Measurements from ENCODE around the gene FAM78A.
"Not testable (repeated sequence)": the region's sequence is repeated elsewhere in the genome, so short reads cannot be mapped to it uniquely, and the experiment has no call there.

Gene FAM78A

GRCh38 chr9:131262327-131263032 is 13.8 kb downstream of the FAM78A start:
- DNase-seq, result no peak

- no peak for DNase-seq
Measured at GRCh38 chr9:131260751-131261452, 15.4 kb downstream of the FAM78A start.

GRCh38 chr9:131259916-131260597 is 16.3 kb downstream of the FAM78A start:
- DNase-seq, result no peak

DNA sequence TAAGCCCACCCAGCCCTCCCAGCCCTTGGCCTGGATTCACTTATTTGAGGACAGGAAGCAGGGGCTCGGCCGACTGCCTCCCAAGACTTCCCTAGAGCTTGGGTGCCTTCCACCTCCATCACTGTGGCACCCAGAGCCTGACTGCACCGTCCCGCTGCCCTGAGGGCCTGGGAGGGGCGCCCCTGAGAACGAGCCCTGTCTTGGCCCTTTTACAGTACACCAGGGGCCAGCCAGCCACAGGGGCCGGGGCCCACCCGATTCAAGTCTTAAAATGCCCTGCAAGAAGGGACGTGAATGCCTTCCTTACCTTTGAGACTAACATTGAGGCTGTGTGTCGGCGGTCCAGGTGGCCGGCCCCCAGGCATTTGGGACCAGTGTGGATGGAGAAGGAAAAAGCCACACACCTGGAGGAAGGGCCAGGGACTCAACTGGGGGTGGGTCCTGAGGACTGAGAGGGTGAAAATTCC is 16.8 kb downstream of the FAM78A start:
- no peak for DNase-seq

- no peak for DNase-seq
Measured at GRCh38 chr9:131258698-131259431, 17.4 kb downstream of the FAM78A start.

DNA sequence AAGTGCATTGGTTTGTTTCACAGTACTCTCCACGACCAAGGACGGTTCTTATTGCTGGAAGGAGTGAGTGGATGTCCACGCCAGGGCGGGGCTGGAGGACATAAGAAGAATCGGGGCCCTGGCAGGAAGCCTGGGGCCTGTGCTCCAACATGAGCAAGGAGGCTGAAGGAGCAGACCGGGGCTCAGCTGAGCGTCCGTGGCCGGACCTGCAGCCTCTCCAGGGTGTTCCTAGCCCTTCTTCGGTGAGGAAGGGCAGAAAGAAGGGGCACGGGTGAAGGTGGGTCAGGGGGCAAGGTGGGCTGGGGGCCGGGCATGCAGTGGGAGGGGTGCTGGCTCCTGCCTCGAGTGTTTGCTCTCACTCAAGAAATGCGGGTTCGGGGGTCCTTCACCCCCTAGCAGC is 18.1 kb downstream of the FAM78A start:
- no peak for DNase-seq

GRCh38 chr9:131257266-131258025 is 18.9 kb downstream of the FAM78A start:
- DNase-seq, result no peak

- DNase-seq, result no peak
Measured at GRCh38 chr9:131255676-131256197, 20.6 kb downstream of the FAM78A start.

DNA sequence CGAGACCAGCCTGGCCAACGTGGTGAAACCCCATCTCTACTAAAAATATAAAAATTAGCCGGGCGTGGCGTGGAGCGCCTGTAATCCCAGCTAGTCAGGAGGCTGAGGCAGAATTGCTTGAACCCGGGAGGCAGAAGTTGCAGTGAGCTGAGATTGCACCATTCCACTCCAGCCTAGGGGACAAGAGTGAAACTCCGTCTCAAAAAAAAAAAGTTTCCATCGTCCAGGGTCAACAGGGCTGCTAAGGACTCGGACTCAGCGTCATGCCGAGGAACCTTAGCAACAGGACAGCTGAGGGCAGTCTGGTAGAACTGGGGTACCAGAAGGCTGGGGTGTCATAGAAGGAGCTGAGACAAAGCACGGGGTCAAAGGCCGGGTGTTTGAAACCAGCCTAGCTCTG is 21.7 kb downstream of the FAM78A start:
- no peak for DNase-seq

DNA sequence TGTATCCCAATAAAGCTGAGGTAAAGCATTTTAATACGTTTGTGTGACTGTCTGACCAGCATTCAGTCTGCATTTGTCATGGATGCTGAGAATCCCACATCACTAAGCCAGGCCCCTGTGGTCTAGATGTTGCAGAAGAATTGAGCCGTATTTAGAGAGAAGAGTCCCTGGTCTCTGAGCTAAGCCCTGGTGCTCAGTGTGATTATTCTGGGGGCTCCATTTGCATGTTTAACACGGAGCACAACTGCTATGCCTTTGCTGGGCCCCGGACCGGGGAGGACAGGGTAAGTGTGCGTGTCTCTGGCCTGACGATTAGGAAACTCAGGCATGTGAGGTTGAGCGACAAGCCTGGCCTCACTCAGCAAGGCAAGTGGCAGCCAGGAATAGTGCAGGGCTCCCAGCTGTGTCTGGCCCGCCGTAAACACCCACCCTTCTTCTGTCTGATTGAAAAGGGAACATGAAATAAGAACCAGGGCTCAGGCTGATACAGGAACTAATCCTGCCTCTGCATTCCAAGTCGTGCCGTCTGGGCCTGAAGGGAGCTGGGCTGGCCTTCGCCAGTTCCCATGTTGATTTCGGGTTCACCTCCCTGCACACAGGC is 22.3 kb downstream of the FAM78A start:
- no peak for DNase-seq

- no peak for DNase-seq
Measured at GRCh38 chr9:131252120-131252519, 24.2 kb downstream of the FAM78A start.

DNA sequence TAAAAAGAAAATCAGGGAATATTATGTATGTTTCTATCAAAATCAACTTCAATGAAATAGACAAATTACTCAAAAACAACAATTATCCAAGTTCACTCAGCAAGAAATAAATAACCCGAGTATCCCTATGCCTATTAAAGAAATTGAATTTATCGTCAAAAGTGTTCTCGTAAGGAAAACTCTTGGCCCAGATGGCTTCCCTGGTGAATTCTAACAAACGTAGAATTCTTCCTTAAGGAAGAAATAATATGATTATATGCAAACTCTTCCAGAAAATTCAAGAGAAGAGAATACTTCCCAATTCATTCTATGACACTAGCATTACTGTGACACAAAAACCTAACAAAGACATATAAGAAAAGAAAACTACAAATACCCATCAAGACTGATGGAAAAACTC is 29.7 kb downstream of the FAM78A start:
- DNase-seq, result no peak

- not testable (repeated sequence) for DNase-seq
Measured at GRCh38 chr9:131244331-131244730, 32.0 kb downstream of the FAM78A start.

DNA sequence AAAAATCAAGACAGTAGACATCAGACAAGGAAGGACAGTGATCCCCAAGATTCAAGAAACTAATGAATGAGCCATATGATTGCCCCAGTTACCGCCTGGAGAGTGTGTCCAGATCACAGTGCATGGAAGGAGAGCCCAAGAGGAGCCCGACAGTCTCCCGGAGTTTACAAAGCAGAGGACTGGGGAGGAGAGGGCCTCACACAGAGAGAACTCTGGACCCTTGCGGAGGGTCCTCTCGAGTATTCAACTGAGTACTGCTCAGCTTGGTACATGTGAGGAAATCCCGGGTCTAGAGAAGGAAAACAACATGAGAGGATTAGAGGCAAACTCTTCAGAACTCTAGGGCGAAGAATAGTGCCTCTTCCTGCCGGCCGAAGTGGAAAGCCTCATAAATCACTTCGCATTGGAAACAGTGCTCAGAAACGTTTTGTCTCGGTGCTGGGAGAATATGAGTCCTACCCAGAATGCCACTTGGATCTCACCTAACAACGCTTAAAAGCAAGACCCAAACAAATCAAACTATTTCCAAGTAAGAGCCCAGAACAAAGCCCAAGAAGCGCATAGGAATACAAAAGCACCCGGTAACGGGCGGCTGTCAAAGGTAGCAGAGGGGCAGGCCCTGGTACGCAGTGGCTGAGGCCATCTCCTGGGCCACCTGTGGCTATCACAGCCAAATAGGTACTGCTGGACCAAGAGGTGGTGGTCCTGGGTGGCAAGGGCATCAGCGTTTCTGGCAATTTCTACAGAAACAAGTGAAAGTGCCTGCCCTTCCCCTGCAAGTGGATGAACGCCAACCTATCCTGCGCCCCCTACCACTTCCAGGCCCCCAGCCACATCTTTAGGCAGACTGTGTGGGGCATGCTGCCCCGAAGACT is 36.0 kb downstream of the FAM78A start:
- DNase-seq, result no peak

DNA sequence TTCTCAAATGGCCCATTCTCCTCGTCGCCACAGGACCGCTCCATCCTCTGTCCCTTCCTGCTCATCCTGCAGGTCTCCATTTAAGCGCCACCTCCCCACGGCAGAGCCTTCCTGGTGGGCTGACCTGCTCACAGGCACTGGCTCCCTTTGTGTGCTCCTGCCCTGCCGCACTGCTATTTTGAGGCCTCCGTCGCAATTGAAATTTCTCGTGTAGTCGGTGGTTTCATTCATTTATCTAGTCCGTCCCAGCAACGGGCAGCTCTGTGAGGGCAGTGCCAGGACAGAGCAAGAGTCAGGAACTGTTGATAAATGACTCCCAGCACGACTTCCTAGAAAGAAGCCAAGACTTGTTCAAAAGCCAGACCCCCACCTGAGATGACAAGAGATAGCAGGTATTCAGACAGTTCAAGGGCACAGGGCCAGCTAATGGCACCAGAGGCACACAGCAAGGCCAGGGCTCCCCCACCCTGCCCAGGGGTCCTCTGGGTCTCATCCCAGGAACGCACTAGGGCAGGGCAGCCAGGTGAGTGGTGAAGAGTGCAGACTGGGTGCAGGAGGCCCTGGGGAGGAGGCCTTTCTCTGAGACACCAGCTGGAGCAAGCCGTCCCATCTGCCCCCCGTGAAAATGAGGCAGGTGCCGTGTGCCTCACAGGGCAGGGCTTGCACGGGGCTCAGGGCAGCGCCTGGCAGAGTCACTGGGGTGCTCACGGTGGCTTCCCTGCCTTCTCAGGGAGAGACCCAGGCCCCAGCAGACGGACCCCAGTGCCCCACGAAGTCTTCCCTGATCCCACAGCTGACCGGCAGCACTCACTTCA is 36.9 kb downstream of the FAM78A start:
- no peak for DNase-seq

- DNase-seq, result no peak
Measured at GRCh38 chr9:131238402-131239021, 37.8 kb downstream of the FAM78A start.

DNA sequence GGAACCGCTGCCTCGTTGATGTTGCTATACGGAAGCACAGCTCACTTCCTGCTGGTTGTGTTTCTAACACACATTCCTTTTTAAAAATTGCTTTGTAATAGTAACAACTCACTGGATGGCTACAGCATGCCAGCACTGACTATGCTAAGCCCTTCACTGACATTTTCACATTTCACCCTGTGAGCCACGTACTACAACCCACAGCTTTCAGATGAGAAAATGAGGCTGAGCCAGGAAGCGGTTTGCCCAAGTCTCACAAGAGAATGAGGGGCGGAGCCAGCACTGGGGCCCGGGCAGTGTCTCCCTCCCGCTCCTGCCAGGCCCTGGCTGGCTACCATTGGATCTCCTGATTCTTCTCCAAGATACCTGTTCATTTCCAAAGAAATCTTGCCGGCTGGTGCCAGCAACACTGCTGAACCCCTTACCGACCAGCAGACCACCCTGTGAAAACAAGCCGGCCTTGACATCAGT is 38.3 kb downstream of the FAM78A start:
- peak; percentile 69 for DNase-seq

DNA sequence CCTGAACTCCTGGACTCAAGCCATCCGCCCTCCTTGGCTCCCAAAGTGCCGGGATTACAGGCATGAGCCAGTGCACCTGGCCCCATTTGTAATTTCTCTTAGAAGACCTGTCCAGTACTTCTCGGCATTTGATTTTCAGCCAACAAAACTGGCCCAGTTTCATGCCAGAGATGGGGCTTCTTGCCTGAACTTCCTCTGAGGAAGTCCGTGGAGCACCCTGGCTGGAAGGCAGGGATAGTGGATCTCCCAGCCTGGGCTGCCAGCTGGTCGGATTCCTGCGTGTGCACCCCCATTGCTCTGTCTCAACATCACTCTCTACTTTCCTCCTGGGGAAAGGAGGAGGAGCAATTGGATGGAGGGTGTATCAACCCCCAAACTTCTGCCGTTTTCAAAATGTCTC is 39.0 kb downstream of the FAM78A start:
- no peak for DNase-seq

DNA sequence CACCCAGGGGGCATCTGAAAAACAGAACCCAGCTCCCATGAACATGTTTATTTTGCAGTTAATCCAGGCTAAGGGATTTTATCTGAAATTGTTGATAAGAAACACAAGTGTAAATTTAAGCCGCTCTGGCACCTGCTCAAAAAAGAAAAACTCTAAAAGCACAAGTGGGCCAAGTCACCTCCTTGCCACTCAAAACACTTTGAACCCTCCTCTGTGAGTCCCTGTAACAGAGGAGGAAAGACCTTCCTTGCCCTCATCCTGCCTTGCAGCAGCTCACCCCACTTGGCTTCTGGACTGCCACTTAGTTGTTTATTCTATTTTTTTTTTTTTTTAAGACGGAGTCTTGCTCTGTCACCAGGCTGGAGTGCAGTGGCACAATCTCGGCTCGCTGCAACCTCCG is 39.5 kb downstream of the FAM78A start:
- no peak for DNase-seq
